Measurements from ENCODE around the gene KISS1R.

Gene KISS1R

GRCh38 chr19:920051-920864 lies 3.1 kb downstream of the KISS1R start (continued):
- TF ChIP-seq ZFP41 (tag by site-specific recombination; IDR thresholded peaks at IDR 0.05; ENCODE audit: borderline replicate concordance): no peak
- TF ChIP-seq ZXDB (tag by site-specific recombination; IDR thresholded peaks at IDR 0.05): peak; percentile 44; the same call in 1 of the 2 replicates
- no peak for TF ChIP-seq TRIM28 (IDR thresholded peaks at IDR 0.05; ENCODE audit: borderline replicate concordance, low read length)
- no peak for TF ChIP-seq ZNF664 (tag by site-specific recombination; IDR thresholded peaks at IDR 0.05)
- TF ChIP-seq ZNF266 (tag by site-specific recombination; IDR thresholded peaks at IDR 0.05; ENCODE audit: low read depth): no peak
- TF ChIP-seq FEZF1 (tag by site-specific recombination; IDR thresholded peaks at IDR 0.05): no peak
- TF ChIP-seq ZNF416 (tag by site-specific recombination; IDR thresholded peaks at IDR 0.05): no peak
- no peak for TF ChIP-seq ZBTB11 (tag by site-specific recombination; conservative IDR thresholded peaks at IDR 0.05; ENCODE audit: low read depth)
- TF ChIP-seq, protein P1, sequence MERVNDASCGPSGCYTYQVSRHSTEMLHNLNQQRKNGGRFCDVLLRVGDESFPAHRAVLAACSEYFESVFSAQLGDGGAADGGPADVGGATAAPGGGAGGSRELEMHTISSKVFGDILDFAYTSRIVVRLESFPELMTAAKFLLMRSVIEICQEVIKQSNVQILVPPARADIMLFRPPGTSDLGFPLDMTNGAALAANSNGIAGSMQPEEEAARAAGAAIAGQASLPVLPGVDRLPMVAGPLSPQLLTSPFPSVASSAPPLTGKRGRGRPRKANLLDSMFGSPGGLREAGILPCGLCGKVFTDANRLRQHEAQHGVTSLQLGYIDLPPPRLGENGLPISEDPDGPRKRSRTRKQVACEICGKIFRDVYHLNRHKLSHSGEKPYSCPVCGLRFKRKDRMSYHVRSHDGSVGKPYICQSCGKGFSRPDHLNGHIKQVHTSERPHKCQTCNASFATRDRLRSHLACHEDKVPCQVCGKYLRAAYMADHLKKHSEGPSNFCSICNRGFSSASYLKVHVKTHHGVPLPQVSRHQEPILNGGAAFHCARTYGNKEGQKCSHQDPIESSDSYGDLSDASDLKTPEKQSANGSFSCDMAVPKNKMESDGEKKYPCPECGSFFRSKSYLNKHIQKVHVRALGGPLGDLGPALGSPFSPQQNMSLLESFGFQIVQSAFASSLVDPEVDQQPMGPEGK (tag by site-specific recombination; IDR thresholded peaks at IDR 0.05): peak; percentile 66
- TF ChIP-seq GLIS1 (tag by site-specific recombination; IDR thresholded peaks at IDR 0.05): peak; percentile 91
- TF ChIP-seq ZNF394 (tag by site-specific recombination; IDR thresholded peaks at IDR 0.05; ENCODE audit: borderline replicate concordance): peak; percentile 74
- TF ChIP-seq, protein P2, sequence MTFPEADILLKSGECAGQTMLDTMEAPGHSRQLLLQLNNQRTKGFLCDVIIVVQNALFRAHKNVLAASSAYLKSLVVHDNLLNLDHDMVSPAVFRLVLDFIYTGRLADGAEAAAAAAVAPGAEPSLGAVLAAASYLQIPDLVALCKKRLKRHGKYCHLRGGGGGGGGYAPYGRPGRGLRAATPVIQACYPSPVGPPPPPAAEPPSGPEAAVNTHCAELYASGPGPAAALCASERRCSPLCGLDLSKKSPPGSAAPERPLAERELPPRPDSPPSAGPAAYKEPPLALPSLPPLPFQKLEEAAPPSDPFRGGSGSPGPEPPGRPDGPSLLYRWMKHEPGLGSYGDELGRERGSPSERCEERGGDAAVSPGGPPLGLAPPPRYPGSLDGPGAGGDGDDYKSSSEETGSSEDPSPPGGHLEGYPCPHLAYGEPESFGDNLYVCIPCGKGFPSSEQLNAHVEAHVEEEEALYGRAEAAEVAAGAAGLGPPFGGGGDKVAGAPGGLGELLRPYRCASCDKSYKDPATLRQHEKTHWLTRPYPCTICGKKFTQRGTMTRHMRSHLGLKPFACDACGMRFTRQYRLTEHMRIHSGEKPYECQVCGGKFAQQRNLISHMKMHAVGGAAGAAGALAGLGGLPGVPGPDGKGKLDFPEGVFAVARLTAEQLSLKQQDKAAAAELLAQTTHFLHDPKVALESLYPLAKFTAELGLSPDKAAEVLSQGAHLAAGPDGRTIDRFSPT (tag by site-specific recombination; IDR thresholded peaks at IDR 0.05): peak; percentile 10; the same call in 1 of the 2 replicates
- peak; percentile 81 for TF ChIP-seq ZNF692 (tag by site-specific recombination; IDR thresholded peaks at IDR 0.05)
- peak; percentile 76 for TF ChIP-seq EGR2 (tag by site-specific recombination; IDR thresholded peaks at IDR 0.05; ENCODE audit: low read depth)
- TF ChIP-seq ZFP69B (tag by site-specific recombination; IDR thresholded peaks at IDR 0.05): peak; percentile 84
- TF ChIP-seq TCF7L2 (IDR thresholded peaks at IDR 0.05; ENCODE audit: borderline replicate concordance, low read depth, low read length): no peak
- no peak for TF ChIP-seq ZNF140 (tag by site-specific recombination; IDR thresholded peaks at IDR 0.05)
- no peak for TF ChIP-seq ZNF138 (tag by site-specific recombination; IDR thresholded peaks at IDR 0.05; ENCODE audit: borderline replicate concordance)
- TF ChIP-seq ZNF792 (tag by site-specific recombination; IDR thresholded peaks at IDR 0.05): no peak
- no peak for TF ChIP-seq ZBTB17 (tag by site-specific recombination; IDR thresholded peaks at IDR 0.05)
- no peak for TF ChIP-seq ZNF621 (tag by site-specific recombination; IDR thresholded peaks at IDR 0.05)
- no peak for TF ChIP-seq INSM2 (tag by site-specific recombination; IDR thresholded peaks at IDR 0.05)
- no peak for TF ChIP-seq ZNF580 (tag by site-specific recombination; IDR thresholded peaks at IDR 0.05)

Measured in HEK293 (cell line).